Thyroid gland (tissue), 4 donors: ENCODE results near the gene MNT. TPM values are rescaled to one million over a fixed set of nuclear protein-coding genes. Genes with fewer than 3 reads are reported as not detected.

Experiments used
- DNase-seq, 2 donors: peaks; one replicate each; pipeline ENCODE4 v3.0.0-alpha.2; 2019
- H3K27ac ChIP-seq, 3 donors: fragments of 200-600 bp; sonication (generic); 1 replicate in 2 of 3; 2 replicates in 1 of 3; pipeline ENCODE4 v1.5.1; 2016 to 2019; ENCODE audit warnings: mild to moderate bottlenecking in 1 of 3, moderate library complexity in 1 of 3
- H3K27me3 ChIP-seq: fragments of 200-600 bp; sonication (generic); one replicate; pipeline ENCODE4 v1.5.1; 2019
- H3K36me3 ChIP-seq, 2 donors: fragments of 200-600 bp; sonication (generic); one replicate each; pipeline ENCODE4 v1.5.1; 2016 to 2019
- H3K4me1 ChIP-seq, 2 donors: fragments of 200-600 bp; sonication (generic); one replicate each; pipeline ENCODE4 v1.5.1; 2017 to 2019
- H3K4me3 ChIP-seq, 3 donors: fragments of 200-600 bp; sonication (generic); replicated peaks in 1 of 3; 1 replicate in 2 of 3; 2 replicates in 1 of 3; pipeline ENCODE4 v1.5.1; 2016; ENCODE audit warnings: mild to moderate bottlenecking in 1 of 3
- H3K9me3 ChIP-seq: fragments of 200-600 bp; sonication (generic); one replicate; pipeline ENCODE4 v1.5.1; 2017
- POLR2A ChIP-seq, 2 donors: fragments of 450-650 bp; IDR thresholded peaks; one replicate each; pipeline ENCODE4 v1.6.1; 2017; ENCODE audit warnings: antibody characterized with exemption in 2 of 2, mild to moderate bottlenecking in 2 of 2, moderate library complexity in 1 of 2
- WGBS, 2 donors: methylation state at CpG; one replicate each; pipeline ENCODE4 v1.1.5; 2017; 5-methylcytosine and 5-hydroxymethylcytosine counted together
- intact Hi-C: fragments of 100-400 bp; cut with DNase I; formaldehyde crosslinking; loops from one replicate; pipeline ENCODE4 v1.15.1; 2023
- total RNA-seq, 4 donors: library from RNA; depleted of rRNA; stranded (reverse); fragments of >200 nt; gene quantifications; one replicate each; pipeline ENCODE4 v1.2.3, GENCODE V29; 2016
- TF ChIP-seq, protein P1 (sequence below), 6 experiments: fragments of 200-600 bp in 3 of 6; fragments of 450-650 bp in 3 of 6; sonication (generic) in 3 of 6; IDR thresholded peaks; one replicate each; pipeline ENCODE4 v1.5.1; 2016 to 2019; ENCODE audit warnings: antibody characterized with exemption in 6 of 6, mild to moderate bottlenecking in 2 of 6, inconsistent platforms in 1 of 6, moderate library complexity in 1 of 6

MNT gene
- total RNA-seq, 4 donors from 2014 or later = 8.2 to 28.9 (median 10.9) TPM

DNA sequence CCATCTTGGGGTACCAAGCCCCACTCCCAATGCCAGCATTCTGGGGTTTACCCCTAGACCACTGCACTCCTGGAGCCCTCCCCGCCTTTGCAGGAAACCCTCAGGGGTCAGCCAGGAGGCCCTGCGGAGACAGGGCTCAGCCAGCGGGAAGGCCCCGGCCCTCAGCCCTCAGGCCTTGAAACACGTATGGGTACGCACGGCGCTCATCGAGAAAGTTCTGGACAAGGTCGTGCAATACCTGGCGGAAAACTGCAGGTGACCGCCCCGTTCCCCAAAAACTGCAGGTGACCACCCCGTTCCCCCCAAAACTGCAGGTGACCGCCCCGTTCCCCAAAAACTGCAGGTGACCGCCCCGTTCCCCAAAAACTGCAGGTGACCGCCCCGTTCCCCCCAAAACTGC, 38.8 kb downstream of the MNT start:
- WGBS, 2 donors = 97 to 98% methylated on average over 20 of the region's 20 CpGs
- peaks cover 14 to 21% of the 10 kb centered on the region in 2 donors for H3K36me3 ChIP-seq
- DNase-seq = no peak
- H3K4me1 ChIP-seq = no peaks in the 10 kb centered on the region
- TF ChIP-seq POLR2A (IDR thresholded peaks at IDR 0.05) = no peak
- TF ChIP-seq, protein P1, sequence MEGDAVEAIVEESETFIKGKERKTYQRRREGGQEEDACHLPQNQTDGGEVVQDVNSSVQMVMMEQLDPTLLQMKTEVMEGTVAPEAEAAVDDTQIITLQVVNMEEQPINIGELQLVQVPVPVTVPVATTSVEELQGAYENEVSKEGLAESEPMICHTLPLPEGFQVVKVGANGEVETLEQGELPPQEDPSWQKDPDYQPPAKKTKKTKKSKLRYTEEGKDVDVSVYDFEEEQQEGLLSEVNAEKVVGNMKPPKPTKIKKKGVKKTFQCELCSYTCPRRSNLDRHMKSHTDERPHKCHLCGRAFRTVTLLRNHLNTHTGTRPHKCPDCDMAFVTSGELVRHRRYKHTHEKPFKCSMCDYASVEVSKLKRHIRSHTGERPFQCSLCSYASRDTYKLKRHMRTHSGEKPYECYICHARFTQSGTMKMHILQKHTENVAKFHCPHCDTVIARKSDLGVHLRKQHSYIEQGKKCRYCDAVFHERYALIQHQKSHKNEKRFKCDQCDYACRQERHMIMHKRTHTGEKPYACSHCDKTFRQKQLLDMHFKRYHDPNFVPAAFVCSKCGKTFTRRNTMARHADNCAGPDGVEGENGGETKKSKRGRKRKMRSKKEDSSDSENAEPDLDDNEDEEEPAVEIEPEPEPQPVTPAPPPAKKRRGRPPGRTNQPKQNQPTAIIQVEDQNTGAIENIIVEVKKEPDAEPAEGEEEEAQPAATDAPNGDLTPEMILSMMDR (IDR thresholded peaks at IDR 0.05) = no peak
- H3K27me3 ChIP-seq = no peaks in the 10 kb centered on the region
- no peaks in the 10 kb centered on the region for H3K9me3 ChIP-seq
- no peak overlapping the region for H3K27ac ChIP-seq
- H3K4me3 ChIP-seq = no peak overlapping the region
- intact Hi-C loops = loop anchor here (10.0 kb wide), 1 partner anchor 437 kb away; no protein-coding TSS in a partner anchor

DNA sequence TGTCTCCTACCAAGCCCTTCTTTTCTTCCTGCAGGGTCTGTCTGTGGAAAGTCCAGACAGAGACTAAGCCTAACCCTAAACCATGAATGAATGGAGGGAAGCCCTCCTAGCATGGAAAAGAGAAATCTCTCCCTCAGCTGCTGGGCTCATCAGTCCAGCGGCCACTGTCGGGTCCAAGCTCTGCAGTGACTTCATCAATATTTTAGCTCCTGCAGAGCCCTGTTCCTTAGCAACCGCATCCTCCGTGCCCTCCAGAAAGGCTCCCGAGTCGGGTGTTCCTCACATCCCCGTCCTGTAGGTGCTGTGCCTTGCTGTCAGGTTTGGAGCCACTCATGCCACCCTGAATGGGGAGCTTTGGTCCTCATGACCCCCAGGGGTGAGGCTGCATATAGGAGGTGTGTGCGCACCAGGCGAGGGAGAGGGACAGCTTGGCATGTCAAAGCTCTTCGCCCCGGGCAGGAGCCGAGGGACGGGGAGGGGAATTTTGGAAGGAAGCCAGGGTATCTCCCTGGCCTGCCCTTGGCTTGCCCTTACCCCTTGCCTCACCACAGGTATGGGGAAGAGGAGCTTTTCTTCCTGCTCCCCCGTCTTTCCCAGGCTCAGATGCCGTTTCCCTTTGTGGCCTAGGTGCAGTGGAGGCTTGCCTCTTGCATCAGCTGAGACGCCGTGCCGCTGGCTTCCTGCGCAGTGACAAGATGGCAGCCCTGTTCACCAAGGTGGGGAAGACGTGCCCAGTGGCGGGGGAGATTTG, 39.7 kb downstream of the MNT start:
- H3K27ac ChIP-seq = no peak overlapping the region
- H3K9me3 ChIP-seq = no peaks in the 10 kb centered on the region
- no peak overlapping the region for H3K4me3 ChIP-seq
- intact Hi-C loops = loop anchor here (10.0 kb wide), 1 partner anchor 436 kb away; no protein-coding TSS in a partner anchor
- H3K27me3 ChIP-seq = no peaks in the 10 kb centered on the region
- TF ChIP-seq, protein P1 (IDR thresholded peaks at IDR 0.05) = no peak
- no peak for TF ChIP-seq POLR2A (IDR thresholded peaks at IDR 0.05)
- WGBS, 2 donors = 83 to 85% methylated on average over 19 to 20 of the region's 21 CpGs
- peaks cover 14 to 21% of the 10 kb centered on the region in 2 donors for H3K36me3 ChIP-seq
- no peak for DNase-seq
- H3K4me1 ChIP-seq = no peaks in the 10 kb centered on the region

DNA sequence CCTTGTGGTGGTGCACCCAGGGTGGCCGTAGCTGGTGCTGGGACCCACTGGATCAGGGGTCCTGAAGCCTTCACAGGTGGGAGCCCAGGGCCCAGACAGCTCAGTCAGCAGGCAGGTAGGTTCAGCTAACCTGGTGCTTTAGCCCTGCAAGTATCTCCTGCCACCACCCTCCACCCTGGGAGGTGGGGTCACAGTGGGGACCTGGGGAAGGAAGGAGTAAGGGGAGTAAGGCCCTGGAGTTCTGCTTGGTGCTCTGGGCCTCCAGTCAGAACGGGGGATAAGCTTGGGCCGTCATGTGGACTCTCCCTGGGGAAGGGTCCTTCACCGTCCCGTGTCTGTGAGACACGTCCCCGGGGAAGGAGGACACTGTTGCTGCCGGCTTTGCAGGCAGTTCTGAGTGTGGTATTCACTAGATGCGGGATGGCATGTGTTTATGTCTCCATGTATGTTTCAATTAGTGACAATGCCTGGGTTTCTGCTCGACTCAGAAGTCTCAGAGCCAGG, 42.9 kb downstream of the MNT start:
- TF ChIP-seq, protein P1 (IDR thresholded peaks at IDR 0.05) = no peak
- no peak for TF ChIP-seq POLR2A (IDR thresholded peaks at IDR 0.05)
- Histone ChIP-seq H3K27ac (no peak overlapping the region), H3K4me3 (no peak overlapping the region), H3K36me3 (peaks cover 3 to 5% of the 10 kb centered on the region in 2 donors), H3K9me3 (no peaks in the 10 kb centered on the region), H3K27me3 (no peaks in the 10 kb centered on the region), H3K4me1 (no peaks in the 10 kb centered on the region)
- intact Hi-C loops = no loop called here
- WGBS, 2 donors = 88 to 91% methylated on average over 10 of the region's 10 CpGs
- no peak for DNase-seq

DNA sequence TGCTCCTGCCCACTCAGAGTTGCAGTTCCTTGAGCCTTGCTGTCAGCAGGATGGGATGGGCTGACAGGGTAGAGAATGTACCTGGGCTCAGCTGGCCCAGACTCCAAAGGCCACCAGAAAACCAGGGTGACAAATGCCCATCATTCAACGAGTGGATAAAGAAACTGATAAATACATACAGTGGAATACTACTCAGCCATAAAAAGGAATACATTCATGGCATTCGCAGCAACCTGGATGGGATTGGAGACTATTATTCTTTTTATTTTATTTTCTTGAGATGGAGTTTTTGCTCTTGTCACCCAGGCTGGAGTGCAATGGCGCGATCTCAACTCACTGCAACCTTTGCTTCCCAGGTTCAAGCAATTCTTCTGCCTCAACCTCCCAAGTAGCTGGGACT, 43.6 kb downstream of the MNT start:
- Histone ChIP-seq H3K36me3 (no peaks in the 10 kb centered on the region), H3K27me3 (no peaks in the 10 kb centered on the region), H3K4me1 (no peaks in the 10 kb centered on the region), H3K4me3 (no peak overlapping the region), H3K9me3 (no peaks in the 10 kb centered on the region), H3K27ac (no peak overlapping the region)
- TF ChIP-seq, protein P1 (IDR thresholded peaks at IDR 0.05) = no peak
- TF ChIP-seq POLR2A (IDR thresholded peaks at IDR 0.05) = no peak
- DNase-seq = no peak
- intact Hi-C loops = no loop called here
- WGBS, 2 donors = 97 to 100% methylated on average over 4 of the region's 4 CpGs

DNA sequence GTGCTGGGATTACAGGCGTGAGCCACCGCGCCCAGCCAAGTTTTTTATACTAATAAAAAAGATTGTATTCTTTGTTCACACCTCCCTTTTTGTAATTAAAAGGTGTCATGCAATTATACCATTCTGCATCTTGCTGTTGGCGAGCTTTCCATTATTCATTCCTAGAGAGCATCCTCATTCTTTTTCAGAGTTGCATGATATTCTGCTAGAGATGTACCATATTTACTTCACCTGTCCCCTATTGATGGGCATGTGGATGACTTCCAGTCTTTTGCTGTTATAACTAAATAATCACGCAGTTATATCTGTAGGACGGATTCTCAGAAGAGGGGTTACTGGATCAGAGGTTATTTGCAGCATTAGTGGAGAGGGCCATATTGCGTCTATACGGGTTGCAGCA, 46.5 kb downstream of the MNT start:
- WGBS, 2 donors = 84 to 86% methylated on average over 8 of the region's 8 CpGs
- H3K4me3 ChIP-seq = no peak overlapping the region
- H3K27me3 ChIP-seq = no peaks in the 10 kb centered on the region
- no peak overlapping the region for H3K27ac ChIP-seq
- intact Hi-C loops = no loop called here
- TF ChIP-seq, protein P1 (IDR thresholded peaks at IDR 0.05) = no peak
- TF ChIP-seq POLR2A (IDR thresholded peaks at IDR 0.05) = no peak
- no peaks in the 10 kb centered on the region for H3K36me3 ChIP-seq
- DNase-seq = no peak
- no peaks in the 10 kb centered on the region for H3K9me3 ChIP-seq
- H3K4me1 ChIP-seq = no peaks in the 10 kb centered on the region
